GM19043 (cell line): Measurements from ENCODE around the gene PYROXD2.
"Not testable (repeated sequence)": the region's sequence is repeated elsewhere in the genome, so short reads cannot be mapped to it uniquely, and the experiment has no call there.

Source experiments
- ATAC-seq: cut with Tn5 transposase; IDR thresholded peaks from one replicate; pipeline ENCODE4 v1.9.1; 2021; ENCODE audit warnings: low read depth; ENCODE audit not compliant: unreplicated experiment

PYROXD2 gene

GRCh38 chr10:98370831-98371820 lies 43.9 kb downstream of the PYROXD2 start:
- no peak for ATAC-seq

- ATAC-seq: no peak
Measured at GRCh38 chr10:98369801-98370200, 45.2 kb downstream of the PYROXD2 start.

- no peak for ATAC-seq
Measured at GRCh38 chr10:98368644-98369043, 46.3 kb downstream of the PYROXD2 start.

GRCh38 chr10:98367604-98368451 lies 47.2 kb downstream of the PYROXD2 start:
- no peak for ATAC-seq

- ATAC-seq: no peak
Measured at GRCh38 chr10:98366062-98366530, 48.9 kb downstream of the PYROXD2 start.

- ATAC-seq: no peak
Measured at GRCh38 chr10:98365406-98366061, 49.4 kb downstream of the PYROXD2 start.

GRCh38 chr10:98364432-98365102 lies 50.4 kb downstream of the PYROXD2 start:
- no peak for ATAC-seq

GRCh38 chr10:98363220-98363619 lies 51.8 kb downstream of the PYROXD2 start:
- no peak for ATAC-seq

GRCh38 chr10:98361131-98362025 lies 53.6 kb downstream of the PYROXD2 start:
- peak; percentile 75 for ATAC-seq

- no peak for ATAC-seq
Measured at GRCh38 chr10:98357194-98357822, 57.7 kb downstream of the PYROXD2 start.

GRCh38 chr10:98354491-98354890 lies 60.5 kb downstream of the PYROXD2 start:
- ATAC-seq: no peak

GRCh38 chr10:98353170-98353569 lies 61.8 kb downstream of the PYROXD2 start:
- no peak for ATAC-seq

- no peak for ATAC-seq
Measured at GRCh38 chr10:98351831-98352402, 63.1 kb downstream of the PYROXD2 start.

GRCh38 chr10:98349508-98349922 lies 65.5 kb downstream of the PYROXD2 start:
- peak; percentile 82 for ATAC-seq

- ATAC-seq: no peak
Measured at GRCh38 chr10:98346847-98347246, 68.1 kb downstream of the PYROXD2 start.

GRCh38 chr10:98344589-98345038 lies 70.4 kb downstream of the PYROXD2 start:
- ATAC-seq: no peak

GRCh38 chr10:98341701-98342100 lies 73.3 kb downstream of the PYROXD2 start:
- ATAC-seq: not testable (repeated sequence)

- no peak for ATAC-seq
Measured at GRCh38 chr10:98340940-98341310, 74.1 kb downstream of the PYROXD2 start.
